Activated T-helper 1 cell treated with anti-CD3 and anti-CD28 coated beads, Interleukin-12 subunit alpha, Interleukin-12 subunit beta, Interleukin-2, Interleukin-4 antibody, amounts not matched to agents 30 ng/mL and 10 ng/mL and 1 ng/mL, durations not matched to agents 14 hours and 24 hours and 36 hours (primary cell): Measurements from ENCODE around the gene TCF7L2. TPM values are rescaled to one million over a fixed set of nuclear protein-coding genes. Genes with fewer than 3 reads are reported as not detected.

Experiments used
- DNase-seq: peaks from one replicate; pipeline ENCODE4 v3.0.0; 2021; ENCODE audit warnings: low spot score
- H3K27ac Mint-ChIP-seq: one replicate; pipeline ENCODE4 v1.8.0; 2021; ENCODE audit warnings: mild to moderate bottlenecking, mixed read lengths
- H3K27me3 Mint-ChIP-seq: one replicate; pipeline ENCODE4 v1.8.0; 2022; ENCODE audit warnings: mild to moderate bottlenecking, moderate library complexity, mixed read lengths; ENCODE audit not compliant: insufficient read depth
- H3K36me3 Mint-ChIP-seq: one replicate; pipeline ENCODE4 v1.8.0; 2021; ENCODE audit warnings: low read depth, mixed read lengths
- H3K4me1 Mint-ChIP-seq: one replicate; pipeline ENCODE4 v1.8.0; 2021; ENCODE audit warnings: low read depth, mixed read lengths
- H3K4me3 Mint-ChIP-seq: one replicate; pipeline ENCODE4 v1.8.0; 2021; ENCODE audit warnings: mild to moderate bottlenecking, moderate library complexity, mixed read lengths
- H3K9me3 Mint-ChIP-seq: one replicate; pipeline ENCODE4 v1.8.0; 2021; ENCODE audit warnings: mixed read lengths
- intact Hi-C: fragments of 100-400 bp; cut with micrococcal nuclease; formaldehyde crosslinking; loops from one replicate; pipeline ENCODE4 v1.15.1; 2024
- total RNA-seq: library from RNA; stranded (reverse); gene quantifications from 2 replicates; pipeline ENCODE4 v1.2.3, GENCODE V29; 2022

TCF7L2 gene
- total RNA-seq, 1 donor from 2014 or later = 0.36 TPM

DNA sequence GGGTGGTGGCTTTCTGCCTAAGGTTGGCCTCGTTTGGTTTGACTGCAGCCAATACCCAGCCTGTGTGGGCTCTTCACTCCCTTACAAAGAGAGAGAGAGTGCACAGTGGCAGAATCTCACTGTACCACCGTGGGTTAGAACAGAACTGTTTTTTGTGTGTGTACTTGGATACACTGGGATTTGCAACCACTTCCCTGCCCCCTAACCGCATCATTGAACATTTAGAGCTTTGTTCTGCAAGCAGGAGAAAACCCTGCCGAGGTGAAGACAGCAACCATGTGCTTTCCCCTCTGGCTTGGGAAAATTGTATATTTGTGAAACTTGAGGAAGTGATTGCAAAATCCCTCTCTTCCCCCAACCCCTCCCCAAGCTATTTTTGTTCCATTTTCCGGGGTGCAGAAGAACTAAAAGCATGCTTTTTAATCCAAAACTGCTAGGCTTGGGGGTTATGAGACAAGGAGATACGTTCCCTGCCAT, 201.2 kb downstream of the TCF7L2 start:
- H3K27ac Mint-ChIP-seq = no peak overlapping the region
- no peak for DNase-seq
- no peak overlapping the region for H3K4me3 Mint-ChIP-seq
- H3K4me1 Mint-ChIP-seq = no peaks in the 10 kb centered on the region
- H3K27me3 Mint-ChIP-seq = no peaks in the 10 kb centered on the region
- intact Hi-C loops = no loop called here
- H3K36me3 Mint-ChIP-seq = no peaks in the 10 kb centered on the region
- no peaks in the 10 kb centered on the region for H3K9me3 Mint-ChIP-seq

DNA sequence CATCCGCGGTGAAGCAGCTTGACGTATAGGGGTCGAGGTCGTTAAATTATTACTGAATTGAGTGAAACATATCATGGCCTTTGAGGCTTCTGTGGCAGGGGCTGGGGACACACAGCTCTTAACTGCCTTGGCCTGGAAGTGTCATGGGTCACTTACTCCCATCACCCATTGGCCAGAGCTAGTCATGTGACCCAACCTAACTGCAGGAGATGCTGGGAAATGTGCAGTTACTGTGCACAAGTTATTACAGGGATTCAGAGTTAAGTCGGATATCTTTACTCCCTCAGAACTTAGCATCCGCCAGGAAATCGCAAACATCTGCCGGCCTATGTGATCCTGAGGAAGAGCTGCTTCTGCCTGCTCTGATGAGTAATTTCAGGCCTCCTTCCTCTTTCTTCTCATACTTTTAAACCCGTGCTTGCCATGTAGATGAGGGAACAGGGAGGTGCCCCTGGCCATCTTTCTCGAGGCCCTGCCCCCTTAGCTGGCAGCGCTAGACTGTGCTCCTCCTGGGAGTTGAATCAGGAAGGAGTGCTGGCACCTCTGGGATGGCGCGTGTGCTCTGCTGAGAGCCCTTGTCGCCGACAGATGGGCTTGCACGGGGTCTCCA, 203.6 kb downstream of the TCF7L2 start:
- DNase-seq = no peak
- H3K9me3 Mint-ChIP-seq = no peaks in the 10 kb centered on the region
- no peaks in the 10 kb centered on the region for H3K4me1 Mint-ChIP-seq
- intact Hi-C loops = no loop called here
- no peak overlapping the region for H3K27ac Mint-ChIP-seq
- no peaks in the 10 kb centered on the region for H3K36me3 Mint-ChIP-seq
- no peak overlapping the region for H3K4me3 Mint-ChIP-seq
- H3K27me3 Mint-ChIP-seq = peaks cover 4% of the 10 kb centered on the region

DNA sequence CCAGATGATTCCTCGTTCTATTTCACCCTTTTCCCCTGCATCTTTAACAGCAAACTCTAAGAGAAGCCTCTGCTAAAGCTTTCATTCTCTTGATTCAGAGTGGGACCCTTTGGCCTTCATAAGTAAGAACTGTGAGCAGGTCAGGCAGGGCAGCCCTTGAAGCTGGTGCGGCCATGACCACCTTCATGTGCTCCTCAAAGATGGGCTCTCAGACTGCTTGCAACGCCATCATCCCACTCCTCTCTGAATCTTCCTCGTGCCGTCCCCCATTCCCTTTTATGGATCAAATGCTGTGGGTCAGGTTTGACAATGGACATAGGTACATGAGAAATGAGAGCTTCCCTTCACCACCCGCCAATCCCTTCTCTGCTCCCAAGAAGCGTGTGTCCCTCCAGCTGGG, 207.4 kb downstream of the TCF7L2 start:
- no peak overlapping the region for H3K4me3 Mint-ChIP-seq
- no peaks in the 10 kb centered on the region for H3K36me3 Mint-ChIP-seq
- DNase-seq = no peak
- H3K9me3 Mint-ChIP-seq = no peaks in the 10 kb centered on the region
- no peaks in the 10 kb centered on the region for H3K4me1 Mint-ChIP-seq
- no peak overlapping the region for H3K27ac Mint-ChIP-seq
- peaks cover 4% of the 10 kb centered on the region for H3K27me3 Mint-ChIP-seq
- intact Hi-C loops = no loop called here

DNA sequence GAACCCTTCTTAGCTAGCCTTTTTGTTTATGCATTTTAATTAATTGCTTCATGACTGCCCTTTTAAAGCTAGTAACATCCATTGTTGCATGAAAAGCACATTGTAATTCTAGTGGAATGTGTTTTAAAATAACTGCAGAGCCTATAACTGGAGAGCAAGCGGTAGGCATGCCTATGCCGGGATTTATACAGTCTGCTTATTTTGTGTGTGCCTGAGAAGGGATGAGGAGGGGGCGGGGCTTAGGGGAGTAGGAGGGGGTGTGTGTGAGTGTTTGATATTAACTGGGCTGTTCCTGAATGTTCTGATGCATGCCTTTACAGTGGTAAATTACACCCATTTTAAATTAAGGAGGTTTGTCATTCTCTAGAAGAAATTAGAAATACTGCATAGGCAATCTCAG, 208.1 kb downstream of the TCF7L2 start:
- Mint-ChIP-seq H3K4me3 (no peak overlapping the region), H3K27me3 (peaks cover 5% of the 10 kb centered on the region), H3K4me1 (no peaks in the 10 kb centered on the region), H3K36me3 (no peaks in the 10 kb centered on the region), H3K9me3 (no peaks in the 10 kb centered on the region), H3K27ac (no peak overlapping the region)
- intact Hi-C loops = no loop called here
- no peak for DNase-seq

DNA sequence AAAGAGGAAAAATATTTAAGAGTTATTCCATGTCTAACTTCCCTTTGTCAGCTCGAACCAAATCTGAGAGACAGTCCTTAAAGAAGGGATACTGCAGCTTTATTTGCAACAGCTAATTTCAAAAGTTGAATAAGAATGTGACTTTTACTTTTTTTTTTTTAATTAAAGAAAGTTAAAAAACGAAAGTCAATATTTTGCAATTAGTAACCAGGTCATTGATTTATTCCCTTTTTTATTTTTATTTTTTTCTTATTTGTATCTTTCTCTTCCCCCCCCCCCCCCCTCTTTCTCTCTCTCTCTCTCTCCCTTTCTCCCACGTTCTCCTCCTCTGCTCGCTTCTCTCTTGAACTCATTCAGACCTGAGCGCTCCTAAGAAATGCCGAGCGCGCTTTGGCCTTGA, 209.5 kb downstream of the TCF7L2 start:
- Mint-ChIP-seq H3K4me3 (no peak overlapping the region), H3K36me3 (no peaks in the 10 kb centered on the region), H3K27ac (no peak overlapping the region), H3K27me3 (peaks cover 6% of the 10 kb centered on the region), H3K9me3 (no peaks in the 10 kb centered on the region), H3K4me1 (no peaks in the 10 kb centered on the region)
- DNase-seq = no peak
- intact Hi-C loops = no loop called here

DNA sequence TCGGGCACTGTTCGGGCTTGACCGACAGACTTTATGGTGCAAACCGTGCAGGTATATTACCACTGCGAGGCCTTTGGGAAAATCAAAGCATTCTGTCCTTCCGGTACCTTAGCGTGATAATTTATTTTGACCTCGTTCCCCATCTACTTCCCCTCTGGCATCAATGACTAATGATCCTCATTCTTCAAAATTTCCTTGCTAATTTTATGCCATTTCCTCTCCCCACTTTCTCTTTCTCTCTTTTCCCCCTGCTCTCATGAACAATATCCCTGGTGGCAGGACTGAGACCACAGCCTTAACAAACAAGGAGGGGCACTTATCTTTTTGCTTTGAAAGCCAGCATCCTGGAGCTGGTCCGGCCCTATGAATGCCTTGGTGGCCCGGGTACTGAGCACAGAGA, 210.6 kb downstream of the TCF7L2 start:
- intact Hi-C loops = no loop called here
- Mint-ChIP-seq H3K4me1 (no peaks in the 10 kb centered on the region), H3K36me3 (no peaks in the 10 kb centered on the region), H3K4me3 (no peak overlapping the region), H3K27me3 (peaks cover 6% of the 10 kb centered on the region), H3K27ac (no peak overlapping the region), H3K9me3 (no peaks in the 10 kb centered on the region)
- no peak for DNase-seq

DNA sequence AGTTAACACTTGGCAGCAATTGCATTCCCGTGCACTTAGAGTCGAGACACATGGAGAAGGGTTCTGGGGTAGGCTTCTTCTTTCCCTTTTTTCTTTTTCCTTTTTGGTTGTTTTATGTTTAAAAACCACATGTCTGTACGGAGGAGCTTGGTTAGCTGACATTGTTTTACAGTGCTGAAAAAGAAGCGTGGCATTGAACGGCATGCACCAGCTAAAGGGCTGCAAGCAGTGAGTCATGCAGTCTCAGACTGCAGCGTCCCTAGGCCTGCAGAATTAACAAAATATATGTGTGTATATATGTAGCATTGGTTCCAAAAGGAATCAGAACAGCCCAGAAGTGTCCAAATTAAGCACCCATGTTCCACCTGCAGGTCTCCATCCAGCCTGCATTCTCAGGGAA, 211.0 kb downstream of the TCF7L2 start:
- intact Hi-C loops = no loop called here
- H3K27ac Mint-ChIP-seq = no peak overlapping the region
- H3K4me1 Mint-ChIP-seq = no peaks in the 10 kb centered on the region
- no peak overlapping the region for H3K4me3 Mint-ChIP-seq
- no peaks in the 10 kb centered on the region for H3K9me3 Mint-ChIP-seq
- no peaks in the 10 kb centered on the region for H3K36me3 Mint-ChIP-seq
- peaks cover 6% of the 10 kb centered on the region for H3K27me3 Mint-ChIP-seq
- no peak for DNase-seq

DNA sequence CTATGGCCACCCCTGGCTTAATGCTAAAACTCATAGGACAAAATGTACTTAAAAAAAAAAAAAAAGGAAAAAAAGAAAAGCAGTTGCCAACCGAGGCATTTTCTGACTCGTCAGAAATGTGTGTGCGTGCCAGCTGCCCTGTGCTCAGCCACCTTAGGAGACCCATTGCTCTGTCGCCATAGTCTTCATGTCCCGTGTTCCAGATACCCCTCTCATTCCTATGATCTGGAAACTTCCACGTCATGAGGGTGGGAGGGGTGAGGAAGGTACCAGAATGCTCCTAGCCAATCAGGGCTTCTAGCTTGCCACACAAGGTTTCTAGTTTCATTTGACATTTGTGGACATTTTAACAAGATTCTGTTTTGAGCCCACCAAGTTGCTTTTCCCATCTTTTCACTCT, 212.9 kb downstream of the TCF7L2 start:
- Mint-ChIP-seq H3K9me3 (no peaks in the 10 kb centered on the region), H3K27me3 (peaks cover 4% of the 10 kb centered on the region), H3K27ac (no peak overlapping the region), H3K4me3 (no peak overlapping the region), H3K4me1 (no peaks in the 10 kb centered on the region), H3K36me3 (no peaks in the 10 kb centered on the region)
- intact Hi-C loops = no loop called here
- no peak for DNase-seq

DNA sequence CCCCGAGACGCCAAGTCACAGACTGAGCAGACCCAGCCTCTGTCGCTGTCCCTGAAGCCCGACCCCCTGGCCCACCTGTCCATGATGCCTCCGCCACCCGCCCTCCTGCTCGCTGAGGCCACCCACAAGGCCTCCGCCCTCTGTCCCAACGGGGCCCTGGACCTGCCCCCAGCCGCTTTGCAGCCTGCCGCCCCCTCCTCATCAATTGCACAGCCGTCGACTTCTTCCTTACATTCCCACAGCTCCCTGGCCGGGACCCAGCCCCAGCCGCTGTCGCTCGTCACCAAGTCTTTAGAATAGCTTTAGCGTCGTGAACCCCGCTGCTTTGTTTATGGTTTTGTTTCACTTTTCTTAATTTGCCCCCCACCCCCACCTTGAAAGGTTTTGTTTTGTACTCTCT, 215.6 kb downstream of the TCF7L2 start:
- Mint-ChIP-seq H3K9me3 (no peaks in the 10 kb centered on the region), H3K27me3 (peaks cover 3% of the 10 kb centered on the region), H3K4me1 (no peaks in the 10 kb centered on the region), H3K4me3 (no peak overlapping the region), H3K36me3 (no peaks in the 10 kb centered on the region), H3K27ac (no peak overlapping the region)
- intact Hi-C loops = no loop called here
- no peak for DNase-seq

DNA sequence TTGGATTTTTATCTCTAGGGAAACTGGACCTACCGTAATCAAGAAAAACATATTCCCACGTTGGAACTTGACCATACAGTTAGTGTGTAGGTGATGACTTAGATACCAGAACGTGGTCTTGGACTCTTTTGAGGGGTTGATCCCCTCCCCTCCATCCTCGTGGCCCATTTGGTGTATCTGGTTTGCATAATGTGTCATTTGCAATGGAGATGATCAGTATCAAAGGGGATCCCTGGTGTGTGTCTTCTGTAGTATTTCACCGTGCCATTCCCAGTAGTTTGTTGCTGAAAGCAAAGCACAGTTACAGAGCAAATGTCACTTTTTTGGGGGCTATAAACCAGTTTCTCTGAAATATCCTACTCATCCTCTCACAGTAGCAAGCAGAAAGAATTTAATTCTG, 217.7 kb downstream of the TCF7L2 start:
- no peaks in the 10 kb centered on the region for H3K36me3 Mint-ChIP-seq
- H3K4me1 Mint-ChIP-seq = no peaks in the 10 kb centered on the region
- no peak overlapping the region for H3K4me3 Mint-ChIP-seq
- H3K27me3 Mint-ChIP-seq = peaks cover 3% of the 10 kb centered on the region
- no peak overlapping the region for H3K27ac Mint-ChIP-seq
- H3K9me3 Mint-ChIP-seq = no peaks in the 10 kb centered on the region
- no peak for DNase-seq
- intact Hi-C loops = no loop called here

DNA sequence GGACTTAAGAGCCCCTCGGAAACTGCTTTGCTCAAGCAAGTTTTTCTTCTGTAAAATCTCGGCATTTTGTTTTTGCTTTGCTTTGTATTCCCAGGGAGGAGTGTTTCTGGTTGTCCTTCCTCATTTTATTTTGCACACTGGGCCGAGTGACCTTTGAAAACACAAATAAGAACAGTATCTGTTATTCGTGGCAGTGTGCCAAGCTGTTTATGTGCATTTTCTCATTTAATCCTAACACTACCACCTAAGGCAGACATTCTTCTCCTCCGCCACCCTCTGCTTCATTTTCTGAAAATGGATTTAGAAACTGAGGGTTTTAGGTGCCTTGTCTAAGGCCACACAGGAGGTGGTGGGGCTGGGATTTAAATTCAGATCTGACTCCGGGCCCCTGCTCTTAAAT, 218.5 kb downstream of the TCF7L2 start:
- H3K27me3 Mint-ChIP-seq = peaks cover 2% of the 10 kb centered on the region
- H3K4me3 Mint-ChIP-seq = no peak overlapping the region
- no peaks in the 10 kb centered on the region for H3K4me1 Mint-ChIP-seq

DNA sequence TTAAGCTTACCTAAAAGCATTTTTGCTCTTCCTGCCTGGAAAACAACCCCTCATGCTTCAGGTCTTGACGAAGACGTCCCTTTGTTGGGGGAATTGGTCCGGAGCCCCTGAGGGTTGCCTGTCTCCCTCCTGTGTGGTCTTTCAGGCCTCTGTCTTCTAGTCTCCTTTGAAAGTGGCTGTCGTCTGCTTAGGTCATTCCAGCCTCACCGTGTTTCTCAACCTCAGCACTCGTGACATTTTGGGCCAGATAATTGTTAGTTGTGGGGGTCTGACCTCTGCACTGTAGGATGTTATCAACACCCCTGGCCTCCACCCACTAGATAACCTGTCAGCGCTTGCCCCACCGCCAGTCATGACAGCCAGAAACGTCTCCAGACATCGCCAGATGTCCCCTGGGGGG, 219.1 kb downstream of the TCF7L2 start:
- peaks cover 2% of the 10 kb centered on the region for H3K27me3 Mint-ChIP-seq
- H3K4me3 Mint-ChIP-seq = no peak overlapping the region
- intact Hi-C loops = no loop called here
- H3K9me3 Mint-ChIP-seq = no peaks in the 10 kb centered on the region
- H3K4me1 Mint-ChIP-seq = no peaks in the 10 kb centered on the region
- no peak overlapping the region for H3K27ac Mint-ChIP-seq
- no peaks in the 10 kb centered on the region for H3K36me3 Mint-ChIP-seq
- DNase-seq = no peak

More for the DNA sequence above, 218.5 kb downstream of the TCF7L2 start:
- intact Hi-C loops = no loop called here
- DNase-seq = no peak
- no peaks in the 10 kb centered on the region for H3K9me3 Mint-ChIP-seq
- no peak overlapping the region for H3K27ac Mint-ChIP-seq
- no peaks in the 10 kb centered on the region for H3K36me3 Mint-ChIP-seq

DNA sequence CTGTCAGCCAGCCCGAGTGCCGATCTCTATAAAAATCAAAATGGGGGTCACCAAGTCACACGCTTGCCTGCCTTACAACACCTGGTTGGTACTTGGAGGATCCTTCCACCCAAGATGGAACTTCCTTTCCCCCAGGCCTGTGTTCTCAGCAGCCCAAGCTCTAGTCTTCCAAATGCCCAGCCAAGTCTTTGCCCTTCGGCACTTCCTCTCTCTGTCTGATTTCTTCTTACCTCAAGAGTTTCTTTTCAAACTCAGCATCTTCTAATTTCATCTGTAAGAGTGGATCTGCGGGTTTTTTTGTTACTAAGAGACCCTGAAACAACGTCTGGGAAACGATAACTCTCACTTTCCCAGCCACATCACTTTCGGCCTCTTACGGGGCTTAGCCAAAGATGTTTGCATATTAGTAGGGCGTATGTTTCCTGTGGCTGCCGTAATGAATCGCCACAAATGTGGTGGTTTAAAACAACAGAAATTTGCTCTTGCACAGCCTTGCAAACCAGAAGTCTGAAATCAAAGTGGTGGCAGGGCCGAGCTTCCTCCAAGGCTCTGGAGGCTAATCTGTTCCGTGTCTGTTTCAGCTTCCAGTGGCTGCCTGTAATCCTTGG, 219.9 kb downstream of the TCF7L2 start:
- Mint-ChIP-seq H3K27me3 (peaks cover 2% of the 10 kb centered on the region), H3K27ac (no peak overlapping the region), H3K9me3 (no peaks in the 10 kb centered on the region), H3K4me3 (no peak overlapping the region), H3K4me1 (no peaks in the 10 kb centered on the region), H3K36me3 (no peaks in the 10 kb centered on the region)
- no peak for DNase-seq
- intact Hi-C loops = no loop called here

DNA sequence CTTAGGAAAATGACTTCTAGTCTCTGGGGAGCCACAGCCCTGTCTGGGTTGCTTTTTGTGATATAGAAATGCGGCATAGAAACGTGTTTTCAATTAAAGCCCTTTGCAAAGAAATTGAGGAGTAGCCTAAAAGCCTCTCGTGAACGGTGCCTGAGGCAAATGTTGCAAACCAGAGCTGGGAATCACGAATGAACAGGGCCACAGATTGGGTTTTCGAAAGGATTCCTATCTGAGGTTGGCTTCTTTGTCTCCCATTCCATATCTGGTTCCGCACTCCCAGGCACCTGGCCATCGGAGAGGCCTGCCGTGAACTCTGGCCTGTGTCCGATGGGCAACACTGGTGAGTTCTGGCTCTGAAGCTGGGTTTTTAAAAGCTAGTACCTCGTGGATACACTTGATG, 221.6 kb downstream of the TCF7L2 start:
- H3K27ac Mint-ChIP-seq = no peak overlapping the region
- H3K4me1 Mint-ChIP-seq = no peaks in the 10 kb centered on the region
- intact Hi-C loops = no loop called here
- no peak for DNase-seq
- H3K9me3 Mint-ChIP-seq = no peaks in the 10 kb centered on the region
- H3K36me3 Mint-ChIP-seq = no peaks in the 10 kb centered on the region
- H3K4me3 Mint-ChIP-seq = no peak overlapping the region
- peaks cover 2% of the 10 kb centered on the region for H3K27me3 Mint-ChIP-seq
